ENCODE data around the gene LIMS2.

LIMS2 gene

DNA sequence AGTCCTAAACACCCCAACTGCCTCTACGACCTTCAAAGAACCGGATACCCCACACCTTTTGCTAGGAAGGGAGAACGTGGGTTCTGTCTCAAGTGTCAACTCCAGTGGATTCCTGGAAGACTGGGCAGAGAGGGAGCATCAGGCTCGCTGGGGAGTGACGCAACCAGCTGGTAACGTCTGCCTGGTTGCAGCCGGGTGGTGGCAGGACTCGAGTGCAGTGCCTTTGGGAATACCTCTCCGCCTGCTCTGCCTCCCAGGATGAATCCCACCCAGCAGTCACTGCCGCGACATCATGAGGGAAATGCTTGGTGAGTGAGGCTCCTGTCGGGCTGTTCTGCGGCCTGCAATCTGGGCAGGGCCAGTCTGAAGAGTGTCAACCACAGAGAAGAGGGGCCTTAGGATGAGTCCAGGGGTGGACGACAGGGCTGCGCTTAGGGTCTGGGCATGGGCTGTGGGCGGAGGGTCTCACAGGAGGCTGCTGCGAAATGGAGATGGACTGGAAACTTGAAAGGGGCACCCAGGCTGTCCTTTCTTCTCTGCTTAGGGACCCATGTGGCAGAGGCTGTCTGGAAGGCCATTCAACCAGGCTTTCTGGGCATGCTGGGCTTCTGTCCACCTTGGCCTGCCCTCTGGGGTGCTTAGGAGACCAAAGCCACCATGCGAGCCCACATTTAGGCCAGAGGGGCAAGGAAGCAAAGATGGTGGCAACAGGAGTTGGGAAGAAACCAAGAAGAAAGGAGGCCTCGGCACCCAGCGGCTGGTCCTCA, 16.5 kb downstream of the LIMS2 start:
- no peak for DNase-seq (ENCODE audit: low read depth in 2 of 3, low spot score in 2 of 3)

DNA sequence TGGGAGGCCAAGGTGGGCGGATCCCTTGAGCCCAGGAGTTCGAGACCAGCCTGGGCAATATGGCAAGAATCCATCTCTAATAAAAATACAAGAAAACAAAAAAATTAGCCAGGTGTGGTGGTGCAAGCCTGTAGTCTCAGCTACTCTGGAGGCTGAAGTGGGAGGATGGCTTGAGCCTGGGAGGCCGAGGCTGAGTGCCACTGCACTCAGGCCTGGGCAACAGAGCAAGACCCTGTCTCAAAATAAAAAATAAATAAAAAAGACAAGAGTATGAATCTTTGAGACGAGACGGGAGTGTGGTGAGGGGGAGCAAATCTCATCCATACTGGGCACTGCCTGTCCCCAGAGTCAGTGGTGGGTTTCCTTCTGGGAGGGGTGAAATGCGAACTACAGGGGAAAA, 17.2 kb downstream of the LIMS2 start:
- no peak for DNase-seq (ENCODE audit: low read depth in 2 of 3, low spot score in 2 of 3)

DNA sequence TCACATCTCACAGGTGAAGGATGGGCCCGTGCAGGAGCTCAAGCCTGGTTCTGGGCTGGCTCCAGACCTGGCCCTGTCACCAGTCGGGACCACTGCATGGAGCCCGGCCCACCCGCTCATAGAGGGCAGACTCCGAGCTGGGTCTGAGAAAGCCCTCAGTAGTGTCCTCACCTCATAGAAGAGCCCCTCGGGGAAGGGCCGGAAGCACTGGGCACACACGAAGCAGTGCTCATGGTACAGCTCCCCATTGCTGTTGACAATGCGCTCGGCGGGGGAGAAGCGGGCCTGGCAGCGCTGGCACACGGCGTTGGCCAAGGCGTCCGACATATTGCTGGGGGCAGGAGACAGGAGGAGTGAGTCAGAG, 18.1 kb downstream of the LIMS2 start:
- DNase-seq (ENCODE audit: low read depth in 2 of 3, low spot score in 2 of 3): no peak

DNA sequence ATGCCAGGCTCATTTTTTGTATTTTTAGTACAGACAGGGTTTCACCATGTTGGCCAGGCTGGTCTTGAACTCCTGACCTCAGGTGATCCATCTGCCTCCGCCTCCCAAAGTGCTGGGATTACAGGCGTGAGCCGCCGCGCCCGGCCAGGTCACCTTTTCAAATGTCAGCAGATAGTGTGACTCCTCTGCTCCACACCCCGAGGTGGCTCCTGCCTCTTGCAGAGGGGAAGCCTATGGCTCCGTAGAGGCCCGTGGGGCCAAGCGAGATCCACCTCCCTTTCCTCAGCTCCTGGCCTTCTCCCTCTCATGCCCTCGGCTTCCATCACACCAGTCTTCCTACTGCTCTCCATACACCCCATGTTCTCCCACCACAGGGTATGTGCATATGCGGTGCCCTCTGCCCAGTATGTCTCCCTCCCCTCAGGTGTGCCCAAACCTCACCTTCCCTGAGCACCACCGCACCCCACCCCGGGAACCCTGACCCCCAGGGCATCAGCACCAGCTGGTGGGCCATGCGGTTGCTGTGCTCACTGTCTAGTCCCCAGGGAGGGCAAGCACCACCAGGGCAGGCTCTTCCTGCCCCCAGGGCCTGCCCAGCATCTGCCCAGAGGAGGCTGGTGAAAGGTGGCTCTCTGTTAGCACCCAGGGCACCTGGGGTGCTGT, 18.6 kb downstream of the LIMS2 start:
- DNase-seq (ENCODE audit: low read depth in 2 of 3, low spot score in 2 of 3): no peak

DNA sequence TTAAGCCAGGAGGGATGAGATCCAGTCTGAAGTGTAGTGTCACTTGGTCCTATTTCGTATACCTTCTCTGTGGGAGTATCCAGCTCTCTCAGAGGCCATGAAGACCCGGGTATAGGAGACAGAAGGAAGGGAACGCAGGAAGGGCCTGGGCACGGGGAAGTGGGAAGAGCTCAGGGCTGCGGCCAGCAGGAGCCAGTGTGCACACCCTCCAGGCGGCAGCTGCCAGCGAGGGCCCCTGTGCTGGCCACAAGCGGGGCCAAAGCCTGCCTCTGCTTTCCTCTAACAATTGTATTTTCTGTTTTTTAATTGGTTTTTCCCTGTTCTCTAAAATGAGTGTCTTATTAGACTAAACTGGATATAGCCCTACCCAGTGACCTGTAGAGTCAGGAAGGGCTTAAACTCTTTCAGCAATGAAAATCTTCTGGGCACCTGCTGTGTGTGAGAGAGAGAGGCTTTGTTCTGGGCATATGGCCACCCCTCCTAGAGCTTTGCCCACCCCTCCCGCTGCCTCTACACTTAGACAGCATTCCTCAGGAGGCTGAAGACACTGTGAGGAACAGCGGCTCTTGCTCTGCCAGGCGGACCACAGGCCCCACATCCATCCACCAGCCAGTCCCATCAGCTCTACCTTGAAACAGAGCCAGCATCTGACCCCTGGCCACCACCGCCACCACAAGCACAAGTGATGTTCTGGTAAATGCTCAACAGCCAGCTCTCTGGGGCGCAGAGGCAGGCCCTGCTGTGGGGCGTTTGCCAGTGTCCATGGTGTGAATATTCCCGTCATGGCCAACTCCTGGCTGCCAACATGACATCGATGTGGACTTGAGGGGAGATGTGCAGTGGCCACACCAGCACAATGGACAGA, 19.9 kb downstream of the LIMS2 start:
- DNase-seq (ENCODE audit: low read depth in 2 of 3, low spot score in 2 of 3): no peak

DNA sequence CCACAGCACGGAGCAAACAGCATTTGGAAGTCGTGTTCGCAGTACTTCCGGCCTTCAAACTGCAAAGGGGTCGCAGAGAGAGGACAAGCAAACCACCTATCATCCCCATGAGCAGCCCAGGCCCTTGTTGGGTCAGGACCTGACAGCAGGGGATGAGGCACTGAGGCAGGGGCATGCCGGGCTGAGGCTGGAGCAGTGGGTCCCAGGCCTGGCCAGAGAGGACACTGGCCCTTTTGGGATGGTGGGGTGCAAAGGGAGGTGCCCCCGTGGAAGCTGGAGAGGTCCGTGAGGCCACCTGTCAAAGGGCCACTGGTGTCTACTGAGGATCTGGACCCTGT, 20.5 kb downstream of the LIMS2 start:
- no peak for DNase-seq (ENCODE audit: low read depth in 2 of 3, low spot score in 2 of 3)

DNA sequence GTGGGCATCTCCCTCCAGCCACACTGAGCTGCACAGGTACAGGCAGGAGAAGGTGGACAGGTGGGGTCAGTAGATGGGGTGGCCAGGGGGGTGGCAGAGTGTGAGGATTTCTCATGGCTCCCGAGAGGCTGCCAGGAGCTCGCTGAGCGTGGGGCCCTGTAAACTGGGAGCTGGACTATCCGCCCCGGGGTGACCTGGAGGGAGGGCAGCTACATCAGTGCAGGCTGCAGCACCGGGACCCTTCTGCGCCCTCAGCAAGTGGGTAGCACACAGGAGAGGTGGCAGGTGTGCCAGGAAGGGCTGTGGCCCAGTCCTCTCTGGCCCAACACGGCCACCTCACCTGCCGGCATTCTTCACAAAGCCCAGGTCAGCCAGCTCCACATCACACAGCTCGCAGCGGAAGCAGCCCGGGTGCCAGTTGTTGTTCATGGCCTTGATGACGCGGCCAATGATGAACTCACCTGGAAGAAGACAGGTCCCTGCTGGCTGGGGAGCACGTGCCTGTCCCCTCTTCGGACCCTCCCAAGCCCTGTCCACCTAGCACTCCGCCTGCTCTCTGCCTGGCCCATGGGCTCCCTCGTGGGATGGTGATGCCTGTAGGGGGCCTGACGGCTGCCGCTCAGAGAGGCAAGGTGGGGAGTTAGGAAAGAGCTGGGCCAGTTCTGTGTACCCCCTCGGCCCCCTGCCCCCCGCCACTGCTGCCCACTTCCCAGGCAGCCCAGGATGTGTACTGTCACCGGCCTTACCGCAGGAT, 21.1 kb downstream of the LIMS2 start:
- no peak for DNase-seq (ENCODE audit: low read depth in 2 of 3, low spot score in 2 of 3)

DNA sequence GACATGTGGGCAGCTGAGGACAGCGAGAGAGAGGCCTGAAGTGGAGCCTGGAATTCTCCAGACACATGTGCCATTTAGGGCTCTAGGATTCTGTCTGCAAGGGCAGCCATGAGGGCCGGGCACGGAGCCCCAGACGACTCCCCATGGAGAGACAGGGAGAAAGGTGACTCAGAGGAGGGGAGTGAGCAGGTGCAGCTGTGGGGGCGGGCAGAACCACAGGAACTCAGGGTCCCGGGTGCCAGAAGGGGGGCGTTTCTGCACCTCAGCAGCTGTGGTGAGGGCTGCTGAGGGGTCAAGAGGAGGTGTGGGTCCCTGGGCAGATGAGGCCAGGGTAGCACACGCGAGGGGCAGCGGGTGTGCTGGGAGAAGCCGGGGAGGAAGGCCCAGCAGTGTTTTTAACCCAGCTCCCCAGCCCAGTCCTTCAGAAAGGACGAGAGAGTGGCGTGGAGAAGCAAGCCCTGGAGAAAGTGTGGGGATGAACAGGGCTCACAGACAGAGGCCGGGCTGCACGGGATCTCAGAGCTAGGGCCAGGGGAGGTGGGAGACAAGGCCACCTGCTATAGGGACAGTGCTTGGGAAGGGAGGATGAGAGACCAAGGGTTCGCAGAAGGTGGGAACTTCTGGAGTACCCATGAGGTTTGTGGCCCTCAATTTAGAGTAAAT, 21.8 kb downstream of the LIMS2 start:
- no peak for DNase-seq (ENCODE audit: low read depth in 2 of 3, low spot score in 2 of 3)

DNA sequence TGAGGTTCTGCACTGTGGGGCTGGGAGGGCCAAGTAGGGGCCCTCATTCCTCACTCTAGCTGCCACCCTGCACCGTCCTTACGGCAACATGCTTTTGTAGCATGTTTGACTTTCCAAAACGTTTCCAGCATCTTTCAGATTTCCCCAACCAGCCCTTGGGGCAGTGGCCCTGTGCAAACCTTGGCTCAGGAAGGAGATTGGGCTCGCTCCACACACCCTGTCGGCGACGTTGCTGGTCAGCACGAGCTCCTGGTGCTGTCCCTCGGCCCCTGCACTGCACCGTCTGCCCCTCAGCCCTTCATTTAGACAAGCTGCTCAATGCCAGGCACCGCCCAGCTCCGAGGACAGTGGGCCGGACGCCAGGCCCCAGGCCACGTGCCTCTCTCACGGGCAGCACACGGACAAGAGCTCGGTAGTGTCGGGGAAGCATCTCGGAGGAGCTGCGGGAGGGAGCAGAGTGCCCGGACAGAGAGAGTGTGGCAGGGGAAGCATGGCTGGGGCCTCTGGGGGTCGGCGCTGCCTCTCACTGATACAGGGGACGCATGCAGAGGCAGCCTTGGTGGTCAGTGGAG, 22.5 kb downstream of the LIMS2 start:
- no peak for DNase-seq (ENCODE audit: low read depth in 2 of 3, low spot score in 2 of 3)

DNA sequence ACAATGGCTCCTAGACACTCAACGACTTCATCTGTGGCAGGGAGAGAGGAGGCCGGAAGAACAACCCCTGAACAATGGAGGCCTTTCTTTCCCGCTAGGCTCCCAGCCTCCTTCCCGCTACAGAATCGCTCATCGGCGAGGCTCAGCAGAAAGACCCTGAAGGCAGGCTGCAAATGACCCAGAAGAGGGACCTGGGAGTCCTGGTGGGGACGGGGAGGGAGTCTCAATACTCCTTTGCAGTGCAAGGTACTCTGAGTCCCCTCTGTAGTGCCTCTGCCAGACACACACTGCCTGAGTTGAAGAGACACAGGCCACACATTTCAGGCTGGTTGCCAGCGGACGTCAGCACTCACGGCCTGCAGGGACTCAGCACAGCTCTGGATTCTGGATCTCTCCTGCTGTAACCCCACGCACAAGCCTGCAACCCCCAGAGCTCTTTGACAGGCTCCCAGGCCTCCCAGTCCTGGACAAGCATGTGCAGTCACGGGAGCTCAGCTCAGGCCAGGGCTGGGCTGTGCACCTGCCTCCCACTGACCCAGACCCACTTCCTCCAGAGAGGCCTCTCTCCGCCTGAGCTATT, 23.3 kb downstream of the LIMS2 start:
- no peak for DNase-seq (ENCODE audit: low read depth in 2 of 3, low spot score in 2 of 3)

DNA sequence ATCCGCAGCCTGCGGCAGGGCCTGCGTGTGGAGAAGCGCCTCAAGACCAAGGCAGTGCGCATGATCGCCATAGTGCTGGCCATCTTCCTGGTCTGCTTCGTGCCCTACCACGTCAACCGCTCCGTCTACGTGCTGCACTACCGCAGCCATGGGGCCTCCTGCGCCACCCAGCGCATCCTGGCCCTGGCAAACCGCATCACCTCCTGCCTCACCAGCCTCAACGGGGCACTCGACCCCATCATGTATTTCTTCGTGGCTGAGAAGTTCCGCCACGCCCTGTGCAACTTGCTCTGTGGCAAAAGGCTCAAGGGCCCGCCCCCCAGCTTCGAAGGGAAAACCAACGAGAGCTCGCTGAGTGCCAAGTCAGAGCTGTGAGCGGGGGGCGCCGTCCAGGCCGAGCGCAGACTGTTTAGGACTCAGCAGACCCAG, 23.9 kb downstream of the LIMS2 start:
- no peak for DNase-seq (ENCODE audit: low read depth in 2 of 3, low spot score in 2 of 3)

DNA sequence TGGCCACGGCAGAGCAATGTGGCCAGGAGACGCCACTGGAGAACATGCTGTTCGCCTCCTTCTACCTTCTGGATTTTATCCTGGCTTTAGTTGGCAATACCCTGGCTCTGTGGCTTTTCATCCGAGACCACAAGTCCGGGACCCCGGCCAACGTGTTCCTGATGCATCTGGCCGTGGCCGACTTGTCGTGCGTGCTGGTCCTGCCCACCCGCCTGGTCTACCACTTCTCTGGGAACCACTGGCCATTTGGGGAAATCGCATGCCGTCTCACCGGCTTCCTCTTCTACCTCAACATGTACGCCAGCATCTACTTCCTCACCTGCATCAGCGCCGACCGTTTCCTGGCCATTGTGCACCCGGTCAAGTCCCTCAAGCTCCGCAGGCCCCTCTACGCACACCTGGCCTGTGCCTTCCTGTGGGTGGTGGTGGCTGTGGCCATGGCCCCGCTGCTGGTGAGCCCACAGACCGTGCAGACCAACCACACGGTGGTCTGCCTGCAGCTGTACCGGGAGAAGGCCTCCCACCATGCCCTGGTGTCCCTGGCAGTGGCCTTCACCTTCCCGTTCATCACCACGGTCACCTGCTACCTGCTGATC, 24.4 kb downstream of the LIMS2 start:
- DNase-seq (ENCODE audit: low read depth in 2 of 3, low spot score in 2 of 3): no peak

DNA sequence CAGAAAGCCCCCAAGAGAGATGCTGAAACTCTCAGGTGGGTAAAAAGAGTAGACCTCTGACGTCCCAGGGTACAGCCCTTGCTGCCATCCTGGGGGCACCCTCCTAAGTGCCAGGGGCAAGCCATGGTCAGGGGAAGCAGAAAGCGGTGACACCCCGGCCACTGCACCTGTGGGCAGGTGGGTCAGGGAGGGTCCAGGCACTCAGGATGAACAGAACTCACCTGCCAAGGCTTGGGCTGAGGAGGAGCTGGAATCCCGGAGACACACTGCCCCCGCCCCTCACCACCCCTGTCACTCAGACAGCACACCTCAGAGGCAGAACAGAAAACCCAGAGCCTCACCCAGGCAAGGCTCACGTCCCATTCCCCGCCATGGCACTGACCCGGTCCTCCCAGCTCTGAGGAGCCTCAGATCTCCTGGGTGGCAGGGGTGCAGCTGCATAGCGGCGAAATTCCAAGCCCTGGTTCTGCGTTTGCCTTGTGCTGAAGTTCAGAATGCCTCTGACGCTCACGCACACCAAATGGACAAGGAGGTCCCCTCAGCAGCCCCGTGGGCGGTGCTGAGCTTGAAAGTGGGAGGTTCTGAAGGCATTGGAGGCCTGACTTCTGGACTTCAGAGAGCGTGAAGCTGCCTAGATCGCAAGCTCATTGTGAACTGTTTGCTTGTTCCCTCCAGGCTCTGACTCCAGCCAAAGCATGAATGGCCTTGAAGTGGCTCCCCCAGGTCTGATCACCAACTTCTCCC, 25.1 kb downstream of the LIMS2 start:
- no peak for DNase-seq (ENCODE audit: low read depth in 2 of 3, low spot score in 2 of 3)

DNA sequence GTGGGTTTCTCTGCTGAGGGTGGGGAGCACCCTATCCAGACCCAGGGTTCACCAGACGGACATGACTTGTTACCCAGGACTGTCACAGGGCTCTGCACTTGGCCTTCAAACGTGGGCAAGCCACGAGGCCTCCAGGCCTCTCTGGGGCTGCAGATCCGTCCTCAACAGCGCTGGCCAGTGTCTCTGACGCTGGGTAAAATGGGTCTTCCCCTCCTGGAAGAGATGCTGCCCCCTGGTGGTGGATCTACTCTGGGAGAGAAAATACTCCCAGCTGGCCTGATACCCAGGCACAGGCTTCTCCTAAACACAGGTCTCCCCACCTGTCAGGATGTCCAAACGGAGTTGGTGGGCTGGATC, 25.7 kb downstream of the LIMS2 start:
- DNase-seq (ENCODE audit: low read depth in 2 of 3, low spot score in 2 of 3): peak; percentile 44 to 98 (median 90)

DNA sequence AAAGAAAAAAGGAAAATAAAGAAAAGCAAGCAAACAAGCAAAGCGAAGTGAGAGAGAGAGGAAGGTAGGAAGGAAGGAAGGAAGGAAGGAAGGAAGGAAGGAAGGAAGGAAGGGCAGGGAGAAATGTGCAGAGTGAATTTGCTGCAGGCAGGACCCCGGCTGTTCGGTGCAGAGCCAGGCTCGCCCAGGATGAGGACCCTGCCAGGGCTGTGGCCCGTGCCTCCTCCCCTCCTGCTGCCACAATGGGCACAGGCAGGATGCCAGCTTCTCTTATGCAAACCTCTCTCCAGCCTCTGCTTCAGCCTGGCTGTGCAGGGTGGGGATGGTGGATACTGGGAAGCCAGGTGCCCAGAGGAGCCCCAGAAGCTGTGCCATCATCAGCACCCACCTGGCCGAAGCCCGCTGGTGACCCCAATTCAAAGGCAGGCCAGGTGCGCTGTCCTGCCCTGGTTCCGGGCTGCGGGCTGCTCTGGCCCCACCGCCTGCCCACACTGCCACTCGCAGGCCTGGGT, 26.2 kb downstream of the LIMS2 start:
- no peak for DNase-seq (ENCODE audit: low read depth in 2 of 3, low spot score in 2 of 3)

DNA sequence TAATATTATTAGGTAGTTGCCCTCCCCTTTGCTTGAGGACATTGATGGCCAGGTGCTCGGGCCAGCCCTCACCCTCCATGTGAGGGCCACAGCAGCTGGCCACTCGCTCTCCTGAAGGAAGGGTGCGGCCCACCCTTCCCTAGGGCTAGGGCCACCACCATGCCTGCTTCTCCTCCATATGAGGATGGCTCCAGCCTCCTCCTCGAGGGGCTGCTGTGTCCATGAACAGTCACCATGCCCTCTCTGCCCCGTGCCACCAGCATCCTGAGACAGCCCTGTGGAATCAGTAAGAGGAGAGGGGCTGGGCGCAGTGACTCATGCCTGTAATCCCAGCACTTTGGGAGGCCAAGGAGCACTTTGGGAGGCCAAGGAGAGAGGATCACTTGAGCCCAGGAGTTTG, 27.0 kb downstream of the LIMS2 start:
- DNase-seq (ENCODE audit: low read depth in 2 of 3, low spot score in 2 of 3): no peak

DNA sequence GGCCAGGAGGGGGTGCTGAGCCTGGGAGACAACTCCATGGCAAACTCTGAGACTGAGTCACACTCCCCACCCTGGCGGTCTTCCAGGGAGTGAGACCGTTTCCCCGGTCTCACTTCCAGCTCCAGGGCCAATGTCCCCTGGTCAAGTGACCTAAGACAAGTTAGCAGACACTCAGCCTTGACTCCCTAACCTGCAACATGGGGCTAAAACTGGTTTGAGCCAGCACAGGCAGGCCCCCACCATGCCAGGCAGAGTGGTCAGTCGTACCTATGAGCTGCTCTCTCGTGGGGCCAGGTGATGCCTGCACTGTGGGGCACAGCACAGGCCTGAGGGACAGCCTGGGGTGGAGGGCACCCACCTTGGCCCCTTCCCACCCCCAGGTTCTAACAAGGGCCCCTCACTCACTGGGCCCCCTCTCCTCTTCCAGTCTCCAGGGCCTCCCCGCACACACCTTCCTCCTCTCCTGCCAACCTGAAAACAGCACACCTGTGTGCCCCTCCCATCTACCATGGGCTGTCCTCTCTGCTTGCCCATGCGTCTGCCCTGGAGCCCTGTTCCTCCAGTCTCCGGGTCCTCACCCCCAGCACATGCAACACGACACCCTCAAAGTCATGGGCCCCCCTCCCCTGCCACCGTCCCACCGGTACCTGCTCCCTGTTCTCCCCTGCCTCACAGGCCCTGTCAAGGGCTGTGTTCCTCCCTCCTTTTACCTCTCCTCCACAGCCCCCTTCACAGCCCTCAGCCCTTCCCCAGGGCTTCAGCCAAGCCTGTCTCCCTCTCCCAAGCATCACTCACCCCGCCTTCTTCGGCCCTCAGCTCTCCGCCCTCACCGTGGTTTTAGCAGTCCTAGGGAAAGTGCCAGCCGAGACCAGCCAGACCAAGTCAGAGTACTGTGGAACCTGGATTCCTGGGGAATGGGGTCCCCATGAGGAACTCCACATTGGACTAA, 27.8 kb downstream of the LIMS2 start:
- no peak for DNase-seq (ENCODE audit: low read depth in 2 of 3, low spot score in 2 of 3)
